MCF 10A (cell line): ENCODE results near the gene CSRNP3. TPM values are rescaled to one million over a fixed set of nuclear protein-coding genes. Genes with fewer than 3 reads are reported as not detected.

Experiments used
- BruUV-seq: library from RNA; stranded (reverse); fragments of 400-500 nt; replicated peaks from 2 replicates; lab custom pipeline; 2021; lab: Mats Ljungman, UMichigan
- CTCF ChIA-PET: fragments of 300-600 bp; sonication (Branson Sonifier 250); formaldehyde crosslinking; extraction: SDS; loops from one replicate; lab custom pipeline; 2021; ENCODE audit warnings: antibody characterized with exemption, inconsistent platforms; lab: Yijun Ruan, JAX
- POLR2A ChIA-PET: fragments of 300-600, 350-650 bp; sonication (Branson Sonifier 250); formaldehyde crosslinking; extraction: SDS; loops from one replicate; lab custom pipeline; 2020; ENCODE audit warnings: antibody characterized with exemption, inconsistent platforms; lab: Yijun Ruan, JAX
- DNase-seq: peaks from one replicate; pipeline ENCODE4 v3.0.0-alpha.2; 2018; ENCODE audit not compliant: unreplicated experiment
- H3K27ac Mint-ChIP-seq: one replicate; pipeline ENCODE4 v1.8.0; 2022; ENCODE audit warnings: mild to moderate bottlenecking, low read depth, mixed read lengths; ENCODE audit not compliant: unreplicated experiment
- H3K27me3 Mint-ChIP-seq: one replicate; pipeline ENCODE4 v1.8.0; 2022; ENCODE audit warnings: mixed read lengths; ENCODE audit not compliant: insufficient read depth, unreplicated experiment
- H3K36me3 Mint-ChIP-seq: one replicate; pipeline ENCODE4 v1.8.0; 2022; ENCODE audit warnings: mild to moderate bottlenecking, moderate library complexity, mixed read lengths; ENCODE audit not compliant: insufficient read depth, unreplicated experiment
- H3K4me1 Mint-ChIP-seq: one replicate; pipeline ENCODE4 v1.8.0; 2022; ENCODE audit warnings: mixed read lengths; ENCODE audit not compliant: insufficient read depth, unreplicated experiment
- H3K4me3 Mint-ChIP-seq: one replicate; pipeline ENCODE4 v1.8.0; 2022; ENCODE audit warnings: mild to moderate bottlenecking, moderate library complexity, mixed read lengths; ENCODE audit not compliant: unreplicated experiment
- H3K9me3 Mint-ChIP-seq: one replicate; pipeline ENCODE4 v1.8.0; 2022; ENCODE audit warnings: mixed read lengths; ENCODE audit not compliant: unreplicated experiment
- intact Hi-C: fragments of 100-400 bp; cut with micrococcal nuclease; formaldehyde crosslinking; loops from 2 replicates; pipeline ENCODE4 v1.14.1; 2022
- total RNA-seq: library from RNA; stranded (reverse); gene quantifications from 2 replicates; pipeline ENCODE4 v1.2.3, GENCODE V29; 2022
- TF ChIP-seq, protein P1 (sequence below): fragments of 200-600 bp; IDR thresholded peaks from one replicate; pipeline ENCODE4 v1.8.0; 2022; ENCODE audit warnings: antibody characterized with exemption, mild to moderate bottlenecking; ENCODE audit not compliant: unreplicated experiment

CSRNP3 gene
- total RNA-seq, 1 experiment from 2014 or later = 0.33 TPM

DNA sequence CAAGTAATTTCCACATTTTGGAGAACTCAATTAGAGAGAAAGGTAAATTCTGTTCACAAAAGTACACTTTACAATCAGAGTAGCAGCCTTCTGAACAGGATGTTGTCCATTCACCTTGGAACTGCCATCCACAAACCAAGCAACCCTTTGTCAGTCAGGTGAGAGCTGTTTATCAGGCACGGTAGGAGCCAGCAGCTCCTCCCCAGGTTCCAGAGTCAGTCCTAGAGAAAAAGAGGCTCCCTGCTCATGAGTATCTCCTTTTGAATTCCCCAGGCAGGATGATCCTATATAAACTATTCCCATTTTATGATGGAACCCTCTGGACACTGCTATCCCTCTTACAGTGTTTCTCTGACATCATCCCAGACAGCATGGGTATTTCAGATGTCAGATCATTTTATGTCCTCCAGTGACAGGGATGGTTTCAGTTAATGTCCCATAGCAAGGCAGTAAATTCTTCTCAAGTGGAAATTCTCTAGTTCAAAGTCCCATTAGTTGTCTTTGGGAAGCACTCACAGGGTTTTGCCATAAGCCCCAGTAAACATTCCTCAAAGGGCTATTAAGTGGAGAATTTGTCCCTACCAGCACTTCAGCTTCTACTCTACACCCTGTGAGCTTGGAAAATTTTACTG is 34.5 kb upstream of the CSRNP3 start:
- Mint-ChIP-seq H3K4me1 (no peaks in the 10 kb centered on the region), H3K9me3 (no peaks in the 10 kb centered on the region), H3K27me3 (no peaks in the 10 kb centered on the region), H3K4me3 (no peak overlapping the region), H3K36me3 (no peaks in the 10 kb centered on the region), H3K27ac (no peak overlapping the region)
- intact Hi-C loops = no loop called here
- TF ChIP-seq, protein P1, sequence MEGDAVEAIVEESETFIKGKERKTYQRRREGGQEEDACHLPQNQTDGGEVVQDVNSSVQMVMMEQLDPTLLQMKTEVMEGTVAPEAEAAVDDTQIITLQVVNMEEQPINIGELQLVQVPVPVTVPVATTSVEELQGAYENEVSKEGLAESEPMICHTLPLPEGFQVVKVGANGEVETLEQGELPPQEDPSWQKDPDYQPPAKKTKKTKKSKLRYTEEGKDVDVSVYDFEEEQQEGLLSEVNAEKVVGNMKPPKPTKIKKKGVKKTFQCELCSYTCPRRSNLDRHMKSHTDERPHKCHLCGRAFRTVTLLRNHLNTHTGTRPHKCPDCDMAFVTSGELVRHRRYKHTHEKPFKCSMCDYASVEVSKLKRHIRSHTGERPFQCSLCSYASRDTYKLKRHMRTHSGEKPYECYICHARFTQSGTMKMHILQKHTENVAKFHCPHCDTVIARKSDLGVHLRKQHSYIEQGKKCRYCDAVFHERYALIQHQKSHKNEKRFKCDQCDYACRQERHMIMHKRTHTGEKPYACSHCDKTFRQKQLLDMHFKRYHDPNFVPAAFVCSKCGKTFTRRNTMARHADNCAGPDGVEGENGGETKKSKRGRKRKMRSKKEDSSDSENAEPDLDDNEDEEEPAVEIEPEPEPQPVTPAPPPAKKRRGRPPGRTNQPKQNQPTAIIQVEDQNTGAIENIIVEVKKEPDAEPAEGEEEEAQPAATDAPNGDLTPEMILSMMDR = no peak
- no peak for DNase-seq
- BruUV-seq = no TSS peak
- CTCF ChIA-PET = interaction anchor here (0.5 to 1.2 kb wide), 5 partner anchors 33 to 700 kb away, joined by 3 to 5 read pairs (median 3); partner anchors contain the start of gene CSRNP3
- POLR2A ChIA-PET = no interaction called here

DNA sequence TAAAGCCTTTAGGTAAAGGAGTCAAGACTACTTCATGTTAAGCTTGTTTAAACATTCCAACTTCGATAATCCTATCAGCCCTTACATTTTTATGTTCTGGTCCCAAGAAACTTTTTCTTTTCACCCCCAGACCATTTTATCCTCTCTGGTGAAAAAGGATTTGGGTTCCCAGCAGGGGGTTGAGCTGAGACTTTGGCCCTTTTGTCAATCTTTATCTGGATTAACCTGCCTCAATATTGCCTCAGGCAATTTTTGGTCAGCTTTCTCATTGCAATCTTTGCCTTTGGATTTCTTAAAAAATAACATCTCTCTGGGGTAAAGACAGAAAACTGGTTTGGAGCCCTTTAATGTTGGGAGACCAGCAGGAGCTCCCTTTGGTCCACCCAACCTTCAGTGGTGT is 33.9 kb upstream of the CSRNP3 start:
- Mint-ChIP-seq H3K9me3 (no peaks in the 10 kb centered on the region), H3K36me3 (no peaks in the 10 kb centered on the region), H3K4me1 (no peaks in the 10 kb centered on the region), H3K27me3 (no peaks in the 10 kb centered on the region), H3K27ac (no peak overlapping the region), H3K4me3 (no peak overlapping the region)
- BruUV-seq = no TSS peak
- ChIA-PET POLR2A (no interaction called here), CTCF (interaction anchor here (0.6 to 0.8 kb wide), 2 partner anchors 33 to 34 kb away, joined by 3 to 5 read pairs; partner anchors contain the start of gene CSRNP3)
- no peak for DNase-seq
- TF ChIP-seq, protein P1 = no peak
- intact Hi-C loops = no loop called here

- intact Hi-C loops = no loop called here
- no peaks in the 10 kb centered on the region for H3K27me3 Mint-ChIP-seq
- TF ChIP-seq, protein P1 = no peak
- no peaks in the 10 kb centered on the region for H3K9me3 Mint-ChIP-seq
- H3K27ac Mint-ChIP-seq = no peak overlapping the region
- no peak overlapping the region for H3K4me3 Mint-ChIP-seq
- H3K4me1 Mint-ChIP-seq = no peaks in the 10 kb centered on the region
- BruUV-seq = no TSS peak
- POLR2A ChIA-PET = no interaction called here
- CTCF ChIA-PET = interaction anchor here (0.6 to 1.4 kb wide), 5 partner anchors 34 to 563 kb away, joined by 3 to 5 read pairs (median 3); no protein-coding TSS in a partner anchor
- H3K36me3 Mint-ChIP-seq = no peaks in the 10 kb centered on the region
- DNase-seq = no peak
Measured at GRCh38 chr2:165436559-165436958, 32.9 kb upstream of the CSRNP3 start.

DNA sequence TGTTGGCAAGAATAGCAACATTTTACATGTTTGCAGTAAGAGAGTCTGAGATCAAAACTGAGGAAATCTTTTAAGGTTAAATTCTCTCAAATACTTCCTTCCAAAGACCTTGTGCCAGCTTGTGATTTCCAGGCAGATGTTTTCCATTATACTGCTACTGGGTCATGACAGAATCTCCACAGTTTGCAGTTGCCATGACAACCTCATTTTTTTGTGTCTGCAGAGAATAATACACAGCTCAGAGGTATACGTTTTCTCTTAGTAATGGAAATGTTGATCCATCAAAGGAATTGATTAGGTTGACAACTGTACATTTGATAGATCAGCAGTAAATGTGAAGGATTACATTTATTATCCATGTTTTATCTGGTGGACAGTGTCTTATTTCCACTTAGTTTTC is 29.1 kb upstream of the CSRNP3 start:
- POLR2A ChIA-PET = no interaction called here

More for the DNA sequence above, 29.1 kb upstream of the CSRNP3 start:
- no peaks in the 10 kb centered on the region for H3K9me3 Mint-ChIP-seq
- CTCF ChIA-PET = interaction anchor here (0.6 kb wide), 1 partner anchor 13 kb away, joined by 3 read pairs; no protein-coding TSS in a partner anchor
- intact Hi-C loops = no loop called here
- TF ChIP-seq, protein P1 = no peak
- DNase-seq = no peak
- peaks cover 25% of the 10 kb centered on the region for H3K27me3 Mint-ChIP-seq
- no peaks in the 10 kb centered on the region for H3K36me3 Mint-ChIP-seq
- BruUV-seq = no TSS peak
- no peak overlapping the region for H3K4me3 Mint-ChIP-seq
- no peaks in the 10 kb centered on the region for H3K4me1 Mint-ChIP-seq
- H3K27ac Mint-ChIP-seq = no peak overlapping the region
